ENCODE data around the gene EYA4.

The EYA4 gene

DNA sequence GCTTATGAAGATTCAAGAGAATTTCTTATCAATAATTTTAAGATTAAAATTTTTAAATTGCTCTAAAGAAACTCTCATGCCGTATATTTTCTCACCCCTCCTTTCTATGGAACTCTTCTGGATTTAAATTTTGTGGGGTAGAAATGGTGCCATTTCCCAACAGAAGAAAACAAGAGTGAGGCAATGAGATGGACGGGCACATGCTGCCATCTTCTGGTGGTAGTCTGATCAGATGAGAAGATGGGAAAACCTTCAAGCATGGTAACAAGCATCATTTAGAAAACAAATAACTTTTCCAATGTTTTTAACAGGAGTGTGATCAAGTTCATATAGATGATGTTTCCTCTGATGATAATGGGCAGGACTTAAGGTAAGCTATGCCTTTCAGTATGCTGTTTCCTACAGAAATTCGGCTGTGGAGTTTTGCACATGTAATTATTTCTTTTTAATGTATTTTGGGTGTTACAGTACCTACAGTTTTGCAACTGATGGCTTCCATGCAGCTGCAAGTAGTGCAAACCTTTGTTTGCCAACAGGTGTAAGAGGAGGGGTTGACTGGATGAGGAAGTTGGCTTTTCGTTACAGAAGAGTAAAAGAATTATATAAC is 271.4 kb downstream of the EYA4 start:
- Histone ChIP-seq H3K9ac (ENCODE audit: low read depth, low read length) (no peak overlapping the region), H3K9me3 (ENCODE audit: control insufficient read depth, insufficient read depth, low read length) (no peaks in the 10 kb centered on the region), H3K4me3 (ENCODE audit: low read depth, low read length) (no peak overlapping the region), H3K4me1 (ENCODE audit: control insufficient read depth, insufficient read depth, low read length) (no peaks in the 10 kb centered on the region), H3K27me3 (ENCODE audit: control insufficient read depth, insufficient read depth, low read length) (no peaks in the 10 kb centered on the region), H3K36me3 (ENCODE audit: control insufficient read depth, insufficient read depth, low read length) (no peaks in the 10 kb centered on the region)

DNA sequence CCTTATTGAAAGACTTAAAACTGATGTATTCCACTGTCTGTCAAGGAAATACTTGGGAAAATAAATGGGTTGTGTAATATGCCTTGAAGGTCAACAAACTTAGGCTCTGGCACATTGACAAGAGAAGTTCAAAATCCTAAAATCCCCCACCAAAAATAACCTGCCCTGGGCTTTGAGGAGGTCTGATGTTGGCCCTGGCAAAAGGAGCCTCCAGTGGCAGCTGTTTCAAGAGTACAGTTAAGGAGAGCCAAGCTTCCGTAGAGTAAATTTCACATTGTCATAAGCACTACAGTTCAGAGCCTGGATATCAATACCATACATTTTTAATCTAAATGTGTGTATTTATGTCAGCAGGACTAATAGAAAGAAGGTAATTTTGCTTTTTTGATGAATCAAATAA is 282.7 kb downstream of the EYA4 start:
- Histone ChIP-seq H3K9me3 (ENCODE audit: control insufficient read depth, insufficient read depth, low read length) (no peaks in the 10 kb centered on the region), H3K27me3 (ENCODE audit: control insufficient read depth, insufficient read depth, low read length) (no peaks in the 10 kb centered on the region), H3K36me3 (ENCODE audit: control insufficient read depth, insufficient read depth, low read length) (no peaks in the 10 kb centered on the region), H3K4me1 (ENCODE audit: control insufficient read depth, insufficient read depth, low read length) (no peaks in the 10 kb centered on the region), H3K9ac (ENCODE audit: low read depth, low read length) (no peak overlapping the region), H3K4me3 (ENCODE audit: low read depth, low read length) (no peak overlapping the region)

DNA sequence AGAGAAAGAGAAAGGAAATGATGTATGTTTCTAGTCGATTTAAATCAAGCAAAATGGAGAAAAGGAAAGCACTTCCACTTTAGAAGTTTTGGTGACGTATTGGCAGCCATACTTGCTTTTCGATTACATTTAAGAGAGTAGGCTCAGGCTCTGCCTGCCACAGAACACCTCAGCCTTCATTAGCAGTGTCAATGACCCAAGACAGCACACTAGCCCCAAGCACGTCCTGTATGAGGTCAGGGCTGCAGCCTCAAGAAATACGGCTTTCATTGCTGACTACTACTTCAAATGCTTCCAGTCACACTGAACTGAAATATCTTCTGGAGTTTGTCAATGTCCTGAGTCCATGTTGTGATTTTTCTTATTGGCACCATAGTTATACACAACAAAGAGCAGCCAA is 285.3 kb downstream of the EYA4 start:
- H3K4me3 ChIP-seq (ENCODE audit: low read depth, low read length): no peak overlapping the region
- no peaks in the 10 kb centered on the region for H3K27me3 ChIP-seq (ENCODE audit: control insufficient read depth, insufficient read depth, low read length)
- H3K9ac ChIP-seq (ENCODE audit: low read depth, low read length): no peak overlapping the region
- H3K36me3 ChIP-seq (ENCODE audit: control insufficient read depth, insufficient read depth, low read length): no peaks in the 10 kb centered on the region
- no peaks in the 10 kb centered on the region for H3K4me1 ChIP-seq (ENCODE audit: control insufficient read depth, insufficient read depth, low read length)
- H3K9me3 ChIP-seq (ENCODE audit: control insufficient read depth, insufficient read depth, low read length): no peaks in the 10 kb centered on the region

DNA sequence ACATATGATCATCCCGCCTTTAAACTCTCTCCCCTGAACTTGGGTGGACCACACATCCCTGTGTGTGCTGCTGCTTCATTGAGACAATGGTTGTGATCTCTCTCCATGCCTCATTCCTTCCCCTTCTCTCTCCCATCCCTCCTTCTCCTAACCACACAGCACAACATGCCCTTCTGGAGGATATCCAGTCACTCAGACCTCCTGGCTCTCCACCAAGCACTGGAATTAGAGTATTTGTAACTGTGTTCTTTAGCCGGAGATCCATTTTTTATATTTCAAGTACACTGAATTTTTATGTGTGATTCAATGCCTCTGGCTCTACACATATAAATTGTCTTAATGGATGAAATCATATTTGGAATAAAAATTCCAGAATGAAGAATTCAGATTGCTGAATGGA is 287.4 kb downstream of the EYA4 start:
- Histone ChIP-seq H3K4me3 (ENCODE audit: low read depth, low read length) (no peak overlapping the region), H3K9me3 (ENCODE audit: control insufficient read depth, insufficient read depth, low read length) (no peaks in the 10 kb centered on the region), H3K27me3 (ENCODE audit: control insufficient read depth, insufficient read depth, low read length) (no peaks in the 10 kb centered on the region), H3K9ac (ENCODE audit: low read depth, low read length) (no peak overlapping the region), H3K4me1 (ENCODE audit: control insufficient read depth, insufficient read depth, low read length) (no peaks in the 10 kb centered on the region), H3K36me3 (ENCODE audit: control insufficient read depth, insufficient read depth, low read length) (no peaks in the 10 kb centered on the region)

DNA sequence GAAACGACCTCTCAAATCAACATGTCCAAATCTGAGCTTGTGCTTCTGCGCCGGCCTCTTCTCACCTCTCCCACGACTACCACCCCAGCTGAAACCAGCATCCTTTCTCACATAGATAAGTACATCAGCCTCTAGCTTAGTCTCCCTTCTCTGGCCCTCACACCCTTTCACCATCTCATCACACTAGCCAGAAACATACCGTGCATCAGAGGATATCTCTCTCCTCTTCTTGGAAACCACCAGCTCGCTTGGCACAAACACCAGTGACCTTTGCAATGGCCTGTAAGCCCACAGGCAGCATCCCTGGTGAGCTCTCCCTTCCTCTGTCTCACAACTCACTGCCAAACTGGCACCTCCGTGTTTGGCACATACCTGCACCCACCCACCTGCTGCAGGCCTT is 291.8 kb downstream of the EYA4 start:
- no peaks in the 10 kb centered on the region for H3K27me3 ChIP-seq (ENCODE audit: control insufficient read depth, insufficient read depth, low read length)
- H3K4me1 ChIP-seq (ENCODE audit: control insufficient read depth, insufficient read depth, low read length): no peaks in the 10 kb centered on the region
- H3K9me3 ChIP-seq (ENCODE audit: control insufficient read depth, insufficient read depth, low read length): no peaks in the 10 kb centered on the region
- no peaks in the 10 kb centered on the region for H3K36me3 ChIP-seq (ENCODE audit: control insufficient read depth, insufficient read depth, low read length)
- no peak overlapping the region for H3K9ac ChIP-seq (ENCODE audit: low read depth, low read length)
- no peak overlapping the region for H3K4me3 ChIP-seq (ENCODE audit: low read depth, low read length)

DNA sequence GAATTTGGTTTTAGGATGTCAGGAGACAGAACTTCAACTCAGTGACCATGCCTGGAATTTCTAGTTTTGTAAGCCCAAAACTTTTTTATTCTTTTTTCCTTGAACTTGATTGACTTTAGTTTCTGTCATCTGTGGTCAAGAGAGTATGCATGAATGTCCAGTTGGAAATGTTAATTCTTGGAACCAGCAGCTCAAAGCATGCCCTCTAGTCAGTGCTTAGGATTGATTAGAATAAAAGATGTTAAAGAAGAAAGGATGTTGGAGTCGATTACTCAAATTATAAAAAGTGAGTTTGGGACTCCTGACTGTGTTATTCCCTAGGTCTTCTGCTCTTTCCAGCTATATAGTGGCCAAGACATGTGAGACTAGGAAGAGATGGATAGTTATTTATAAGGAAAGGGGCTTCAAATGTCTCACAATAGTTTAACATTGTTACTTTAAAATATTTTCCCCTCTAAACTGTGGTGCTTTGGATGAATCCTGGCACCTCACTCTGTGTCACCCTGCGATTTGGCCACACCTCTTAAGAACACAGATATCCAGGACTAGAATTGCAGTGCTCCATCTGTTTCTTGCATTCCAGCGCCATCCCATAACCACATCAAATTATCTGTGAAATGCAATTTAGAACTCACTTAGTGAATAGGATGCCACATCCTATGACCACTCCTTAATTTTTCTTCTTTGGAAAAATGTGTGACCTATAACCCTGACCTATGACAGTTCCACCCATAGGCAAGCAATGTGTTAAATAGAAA is 298.5 kb downstream of the EYA4 start:
- no peak overlapping the region for H3K9ac ChIP-seq (ENCODE audit: low read depth, low read length)
- no peaks in the 10 kb centered on the region for H3K9me3 ChIP-seq (ENCODE audit: control insufficient read depth, insufficient read depth, low read length)
- no peaks in the 10 kb centered on the region for H3K27me3 ChIP-seq (ENCODE audit: control insufficient read depth, insufficient read depth, low read length)
- H3K4me1 ChIP-seq (ENCODE audit: control insufficient read depth, insufficient read depth, low read length): no peaks in the 10 kb centered on the region
- H3K36me3 ChIP-seq (ENCODE audit: control insufficient read depth, insufficient read depth, low read length): no peaks in the 10 kb centered on the region
- H3K4me3 ChIP-seq (ENCODE audit: low read depth, low read length): no peak overlapping the region

DNA sequence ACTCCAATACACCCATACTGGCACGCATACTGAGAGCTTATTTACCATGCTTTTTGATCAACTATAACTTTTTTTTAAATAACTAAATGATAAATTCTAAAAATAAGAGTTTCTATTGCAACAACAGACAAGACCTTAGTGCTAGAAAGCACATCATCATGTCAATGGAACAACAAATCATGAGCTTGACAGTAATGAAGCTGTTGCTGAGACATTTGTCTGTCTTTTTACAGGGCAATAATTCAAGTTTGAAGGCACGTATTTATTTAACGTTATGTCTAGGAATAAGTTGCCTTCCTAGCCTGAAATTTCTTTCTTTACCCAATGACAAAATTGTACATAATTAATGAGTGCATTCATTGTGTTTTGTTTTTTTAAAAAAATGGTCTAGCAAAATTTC is 299.2 kb downstream of the EYA4 start:
- no peak overlapping the region for H3K9ac ChIP-seq (ENCODE audit: low read depth, low read length)

DNA sequence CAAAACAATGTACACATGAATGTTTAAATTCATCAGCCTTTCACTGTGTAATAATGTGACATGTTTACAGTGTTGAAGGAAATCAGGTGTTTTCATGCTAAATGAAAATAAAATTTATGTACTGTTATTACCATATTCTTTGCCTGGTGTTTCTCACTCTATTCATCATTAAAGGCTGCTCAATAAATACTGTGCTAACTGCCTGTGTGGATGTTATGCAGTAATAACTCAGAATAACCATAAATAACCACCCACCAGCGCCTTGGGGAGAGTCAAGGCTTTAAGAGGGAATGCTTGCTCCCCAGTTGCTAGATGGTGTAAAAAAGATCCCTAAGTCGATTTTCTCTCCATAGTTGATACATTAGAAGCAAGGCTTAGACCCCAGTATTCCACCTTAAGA is 299.9 kb downstream of the EYA4 start:
- Histone ChIP-seq H3K27me3 (ENCODE audit: control insufficient read depth, insufficient read depth, low read length) (no peaks in the 10 kb centered on the region), H3K9ac (ENCODE audit: low read depth, low read length) (no peak overlapping the region), H3K4me3 (ENCODE audit: low read depth, low read length) (no peak overlapping the region), H3K9me3 (ENCODE audit: control insufficient read depth, insufficient read depth, low read length) (no peaks in the 10 kb centered on the region), H3K36me3 (ENCODE audit: control insufficient read depth, insufficient read depth, low read length) (no peaks in the 10 kb centered on the region), H3K4me1 (ENCODE audit: control insufficient read depth, insufficient read depth, low read length) (no peaks in the 10 kb centered on the region)

More for the DNA sequence above, 299.2 kb downstream of the EYA4 start:
- Histone ChIP-seq H3K36me3 (ENCODE audit: control insufficient read depth, insufficient read depth, low read length) (no peaks in the 10 kb centered on the region), H3K27me3 (ENCODE audit: control insufficient read depth, insufficient read depth, low read length) (no peaks in the 10 kb centered on the region), H3K4me3 (ENCODE audit: low read depth, low read length) (no peak overlapping the region), H3K4me1 (ENCODE audit: control insufficient read depth, insufficient read depth, low read length) (no peaks in the 10 kb centered on the region), H3K9me3 (ENCODE audit: control insufficient read depth, insufficient read depth, low read length) (no peaks in the 10 kb centered on the region)

DNA sequence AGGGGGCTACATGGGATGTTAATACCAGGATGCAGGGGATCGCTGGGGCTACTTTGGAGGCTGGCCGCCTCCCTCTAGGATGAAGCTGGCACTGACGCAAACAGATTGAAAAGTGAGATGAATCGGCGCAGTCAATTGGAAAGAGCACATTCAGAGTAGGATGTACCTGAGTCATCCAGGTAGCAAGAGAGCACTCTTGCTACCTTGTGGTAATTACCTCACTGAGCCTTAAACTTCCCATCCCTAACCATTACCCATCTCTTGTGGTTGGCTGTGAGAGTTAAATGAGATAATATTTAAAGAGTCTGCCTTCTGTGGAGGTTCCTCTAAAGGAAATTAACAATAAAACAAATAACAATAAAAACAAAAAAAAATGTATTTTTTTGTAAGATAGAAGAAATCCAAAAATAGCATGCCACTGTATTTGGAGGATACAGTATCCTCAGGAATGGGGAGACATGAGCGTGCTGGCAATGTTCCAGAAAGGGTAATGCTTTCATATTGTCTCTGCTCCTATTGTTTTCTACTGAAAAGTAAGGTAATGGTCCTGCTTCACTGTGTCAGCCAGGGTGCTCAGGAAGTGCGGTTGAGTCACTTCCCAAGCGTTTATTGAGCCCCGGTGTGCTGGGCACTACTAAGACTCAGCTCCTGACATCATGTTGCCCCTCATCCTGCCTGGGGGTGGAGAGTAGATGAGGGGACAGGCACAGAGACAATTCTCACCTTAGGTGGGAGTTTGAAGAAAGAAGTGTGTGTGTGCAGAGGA is 301.1 kb downstream of the EYA4 start:
- Histone ChIP-seq H3K9me3 (ENCODE audit: control insufficient read depth, insufficient read depth, low read length) (no peaks in the 10 kb centered on the region), H3K4me3 (ENCODE audit: low read depth, low read length) (no peak overlapping the region), H3K27me3 (ENCODE audit: control insufficient read depth, insufficient read depth, low read length) (no peaks in the 10 kb centered on the region), H3K4me1 (ENCODE audit: control insufficient read depth, insufficient read depth, low read length) (no peaks in the 10 kb centered on the region), H3K9ac (ENCODE audit: low read depth, low read length) (no peak overlapping the region), H3K36me3 (ENCODE audit: control insufficient read depth, insufficient read depth, low read length) (no peaks in the 10 kb centered on the region)

DNA sequence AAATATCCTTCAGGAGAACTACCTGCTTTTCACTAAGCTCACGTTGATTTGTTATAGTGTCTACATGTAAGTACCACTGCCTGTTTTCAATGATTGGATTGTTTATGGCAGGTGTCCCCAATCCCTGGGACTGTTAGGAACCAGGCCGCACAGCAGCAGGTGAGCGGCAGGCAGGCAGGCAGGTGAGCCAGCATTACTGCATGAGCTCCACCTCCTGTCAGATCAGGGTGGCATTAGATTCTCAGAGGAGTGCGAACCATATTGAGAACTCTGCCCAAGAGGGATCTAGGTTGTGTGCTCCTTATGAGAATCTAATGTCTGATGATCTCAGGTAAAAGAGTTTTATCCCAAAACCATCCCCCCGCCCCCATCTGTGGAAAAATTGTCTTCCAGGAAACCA is 303.3 kb downstream of the EYA4 start:
- Histone ChIP-seq H3K9me3 (ENCODE audit: control insufficient read depth, insufficient read depth, low read length) (no peaks in the 10 kb centered on the region), H3K27me3 (ENCODE audit: control insufficient read depth, insufficient read depth, low read length) (no peaks in the 10 kb centered on the region), H3K4me3 (ENCODE audit: low read depth, low read length) (no peak overlapping the region), H3K4me1 (ENCODE audit: control insufficient read depth, insufficient read depth, low read length) (peaks cover 12% of the 10 kb centered on the region), H3K9ac (ENCODE audit: low read depth, low read length) (no peak overlapping the region), H3K36me3 (ENCODE audit: control insufficient read depth, insufficient read depth, low read length) (no peaks in the 10 kb centered on the region)

DNA sequence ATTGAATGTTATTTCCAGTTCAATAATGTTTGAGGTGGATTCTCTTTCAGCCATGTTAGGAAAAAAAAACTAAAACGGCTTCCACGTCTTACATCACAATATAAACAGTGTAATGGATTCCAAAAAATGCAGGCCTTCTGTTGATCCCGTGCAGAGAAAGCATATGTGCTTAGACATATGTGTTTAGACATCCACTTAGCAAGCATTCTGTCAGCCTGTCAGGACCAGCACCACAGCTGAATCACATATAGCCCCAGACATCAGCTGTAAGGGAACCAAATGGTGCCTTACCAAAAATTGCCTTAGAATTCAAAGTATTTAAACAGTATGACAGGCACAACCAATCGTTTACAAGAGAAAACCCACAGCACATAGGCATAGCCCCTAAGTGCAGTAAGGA is 304.9 kb downstream of the EYA4 start:
- no peaks in the 10 kb centered on the region for H3K9me3 ChIP-seq (ENCODE audit: control insufficient read depth, insufficient read depth, low read length)
- H3K36me3 ChIP-seq (ENCODE audit: control insufficient read depth, insufficient read depth, low read length): no peaks in the 10 kb centered on the region
- no peak overlapping the region for H3K9ac ChIP-seq (ENCODE audit: low read depth, low read length)
- no peak overlapping the region for H3K4me3 ChIP-seq (ENCODE audit: low read depth, low read length)
- H3K27me3 ChIP-seq (ENCODE audit: control insufficient read depth, insufficient read depth, low read length): no peaks in the 10 kb centered on the region
- peaks cover 15% of the 10 kb centered on the region for H3K4me1 ChIP-seq (ENCODE audit: control insufficient read depth, insufficient read depth, low read length)

DNA sequence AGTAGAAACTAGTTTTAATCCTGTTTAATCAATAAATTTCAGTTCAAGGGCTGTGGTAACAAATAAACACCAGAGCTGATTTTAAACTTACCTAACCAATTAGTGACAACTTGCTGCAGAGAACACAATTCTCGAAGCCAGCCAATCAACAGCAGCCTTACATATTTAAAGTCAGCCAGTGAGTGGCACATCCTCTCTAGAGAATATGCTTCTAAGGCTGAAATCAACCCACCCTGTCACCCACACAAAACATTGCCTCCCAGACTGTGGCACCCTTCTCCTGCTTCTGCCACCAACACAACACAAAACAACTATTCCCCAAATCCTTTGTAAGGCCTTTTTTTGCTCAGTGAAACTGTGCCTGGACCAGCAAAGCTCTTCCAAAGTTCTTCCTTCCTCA is 306.0 kb downstream of the EYA4 start:
- no peak overlapping the region for H3K4me3 ChIP-seq (ENCODE audit: low read depth, low read length)
- peaks cover 15% of the 10 kb centered on the region for H3K4me1 ChIP-seq (ENCODE audit: control insufficient read depth, insufficient read depth, low read length)
- no peaks in the 10 kb centered on the region for H3K36me3 ChIP-seq (ENCODE audit: control insufficient read depth, insufficient read depth, low read length)
- H3K27me3 ChIP-seq (ENCODE audit: control insufficient read depth, insufficient read depth, low read length): no peaks in the 10 kb centered on the region
- H3K9me3 ChIP-seq (ENCODE audit: control insufficient read depth, insufficient read depth, low read length): no peaks in the 10 kb centered on the region
- H3K9ac ChIP-seq (ENCODE audit: low read depth, low read length): no peak overlapping the region
